IgD-negative memory B cell (primary cell): ENCODE measurements around the gene POU4F3. TPM values are rescaled to one million over a fixed set of nuclear protein-coding genes. Genes with fewer than 3 reads are reported as not detected.

Source experiments
- H3K27ac Mint-ChIP-seq, 3 donors: one replicate each; pipeline ENCODE4 v1.8.0; 2020 to 2022; ENCODE audit warnings: mild to moderate bottlenecking in 3 of 3, mixed read lengths in 3 of 3, moderate library complexity in 1 of 3
- H3K27me3 Mint-ChIP-seq: one replicate; pipeline ENCODE4 v1.8.0; 2021; ENCODE audit warnings: mixed read lengths
- H3K36me3 Mint-ChIP-seq: one replicate; pipeline ENCODE4 v1.8.0; 2020; ENCODE audit warnings: mild to moderate bottlenecking, mixed read lengths
- H3K4me1 Mint-ChIP-seq, 3 donors: one replicate each; pipeline ENCODE4 v1.8.0; 2020 to 2022; ENCODE audit warnings: mixed read lengths in 3 of 3, mild to moderate bottlenecking in 1 of 3
- H3K4me3 Mint-ChIP-seq, 4 donors: one replicate each; pipeline ENCODE4 v1.8.0; 2020 to 2022; ENCODE audit warnings: mild to moderate bottlenecking in 4 of 4, mixed read lengths in 4 of 4, moderate library complexity in 3 of 4
- H3K9me3 Mint-ChIP-seq, 3 donors: one replicate each; pipeline ENCODE4 v1.8.0; 2020 to 2021; ENCODE audit warnings: mixed read lengths in 3 of 3, mild to moderate bottlenecking in 1 of 3
- polyA plus RNA-seq: library from polyadenylated mRNA; unstranded; fragments of 300-500 nt; fragmentation: Illumina TruSeq; gene quantifications from one replicate; pipeline ENCODE4 v1.2.3, GENCODE V29; 2021

POU4F3 gene
- polyA plus RNA-seq, 1 donor from 2014 or later, result not detected

DNA sequence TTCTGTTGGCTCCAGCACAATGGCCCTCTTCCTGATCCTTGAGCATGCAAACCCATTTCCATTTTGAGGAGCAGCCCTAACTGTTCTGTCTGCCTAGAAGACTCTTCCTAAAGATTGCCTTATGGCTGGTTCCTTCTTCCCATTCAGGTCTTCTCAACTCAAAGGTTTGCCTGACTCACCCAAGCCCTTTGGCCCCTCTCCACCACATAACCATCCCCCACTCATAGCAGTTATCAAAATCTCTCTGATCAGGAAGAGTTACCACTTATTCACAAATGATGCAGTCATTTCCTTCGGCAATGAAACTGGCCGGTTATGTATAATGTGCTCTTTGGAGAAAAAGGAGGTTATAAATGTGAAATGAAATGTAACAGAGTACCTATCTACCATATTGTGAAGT is 8.9 kb upstream of the POU4F3 start:
- Mint-ChIP-seq H3K36me3 (peaks cover 4% of the 10 kb centered on the region), H3K27me3 (peaks cover 25% of the 10 kb centered on the region), H3K4me1 (no peaks in the 10 kb centered on the region), H3K9me3 (peaks cover 0 to 4% (median 3%) of the 10 kb centered on the region in 3 donors), H3K27ac (no peak overlapping the region), H3K4me3 (no peak overlapping the region)

GRCh38 chr5:146331423-146331822 is 7.2 kb upstream of the POU4F3 start:
- peaks cover 0 to 6% (median 4%) of the 10 kb centered on the region in 3 donors for H3K9me3 Mint-ChIP-seq
- H3K27me3 Mint-ChIP-seq, result peaks cover 29% of the 10 kb centered on the region
- no peak overlapping the region for H3K27ac Mint-ChIP-seq
- no peak overlapping the region for H3K4me3 Mint-ChIP-seq
- no peaks in the 10 kb centered on the region for H3K4me1 Mint-ChIP-seq
- peaks cover 3% of the 10 kb centered on the region for H3K36me3 Mint-ChIP-seq

DNA sequence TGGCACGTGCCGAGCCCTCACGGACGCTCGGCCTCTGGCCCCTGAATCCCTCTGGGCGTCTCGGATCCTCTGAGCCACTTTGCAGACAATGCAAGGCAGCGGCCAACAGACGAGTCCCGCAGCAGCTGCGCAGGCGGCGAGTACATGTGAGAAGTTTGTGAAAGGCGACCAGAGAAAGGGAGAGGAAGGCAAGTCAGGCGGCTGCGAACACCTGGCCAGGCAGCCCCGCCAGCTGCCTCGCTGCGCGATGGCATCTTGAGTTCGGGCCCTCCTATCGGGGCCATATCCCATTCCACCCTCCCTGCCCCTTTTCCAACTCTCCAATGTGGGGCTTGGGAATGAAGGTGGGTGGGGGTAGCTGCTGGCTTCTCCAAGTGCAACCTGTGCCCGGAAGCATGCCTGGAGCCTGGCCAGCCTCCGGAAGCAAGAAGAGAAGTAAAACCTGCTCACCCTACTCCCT is 4.5 kb upstream of the POU4F3 start:
- peaks cover 45% of the 10 kb centered on the region for H3K27me3 Mint-ChIP-seq
- no peak overlapping the region for H3K4me3 Mint-ChIP-seq
- H3K27ac Mint-ChIP-seq, result no peak overlapping the region
- H3K4me1 Mint-ChIP-seq, result peaks cover 0 to 2% (median 0%) of the 10 kb centered on the region in 3 donors
- peaks cover 3% of the 10 kb centered on the region for H3K36me3 Mint-ChIP-seq
- H3K9me3 Mint-ChIP-seq, result peaks cover 0 to 6% (median 0%) of the 10 kb centered on the region in 3 donors

- Mint-ChIP-seq H3K36me3 (peaks cover 2% of the 10 kb centered on the region), H3K4me1 (peaks cover 0 to 6% (median 2%) of the 10 kb centered on the region in 3 donors), H3K9me3 (peaks cover 0 to 6% (median 0%) of the 10 kb centered on the region in 3 donors), H3K27me3 (peaks cover 60% of the 10 kb centered on the region), H3K4me3 (no peak overlapping the region), H3K27ac (no peak overlapping the region)
These were observed 2.4 kb upstream of the POU4F3 start for GRCh38 chr5:146336197-146336596.

DNA sequence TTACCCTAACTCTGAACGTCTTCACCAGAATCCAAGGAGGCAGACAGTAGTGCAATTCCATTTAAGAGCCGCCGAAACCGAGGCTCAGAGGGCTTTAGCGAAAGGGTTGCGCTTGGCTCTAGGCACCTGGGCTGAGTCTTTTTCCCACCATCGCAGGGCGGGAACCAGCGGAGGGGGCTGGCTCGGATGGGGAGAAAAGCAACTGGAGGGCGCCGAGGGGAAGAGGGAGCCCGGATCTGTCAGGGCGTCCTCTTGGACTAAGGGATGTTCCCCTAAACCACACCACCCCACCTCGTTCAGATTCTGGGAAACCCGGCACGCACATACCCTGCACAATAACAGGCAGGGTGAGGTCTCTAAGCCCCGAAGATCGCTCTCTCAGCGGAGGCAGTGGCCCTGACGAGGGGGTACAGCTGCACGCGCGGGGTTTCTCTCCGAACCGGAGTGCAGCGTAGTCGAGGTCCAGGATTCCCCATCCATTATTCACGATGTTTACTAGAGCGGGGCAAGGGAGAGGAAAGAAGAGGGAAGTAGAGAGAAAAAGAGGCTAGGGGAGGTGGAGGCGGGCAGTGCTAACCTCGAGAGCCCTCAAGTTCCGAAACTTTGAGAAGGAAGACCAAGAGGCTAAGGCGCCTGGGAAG is 1.3 kb upstream of the POU4F3 start:
- Mint-ChIP-seq H3K9me3 (peaks cover 0 to 6% (median 0%) of the 10 kb centered on the region in 3 donors), H3K27ac (no peak overlapping the region), H3K36me3 (peaks cover 2% of the 10 kb centered on the region), H3K27me3 (peaks cover 69% of the 10 kb centered on the region), H3K4me3 (peak overlapping the region in 1 of 4 donors; percentile 58), H3K4me1 (peaks cover 0 to 6% (median 2%) of the 10 kb centered on the region in 3 donors)

DNA sequence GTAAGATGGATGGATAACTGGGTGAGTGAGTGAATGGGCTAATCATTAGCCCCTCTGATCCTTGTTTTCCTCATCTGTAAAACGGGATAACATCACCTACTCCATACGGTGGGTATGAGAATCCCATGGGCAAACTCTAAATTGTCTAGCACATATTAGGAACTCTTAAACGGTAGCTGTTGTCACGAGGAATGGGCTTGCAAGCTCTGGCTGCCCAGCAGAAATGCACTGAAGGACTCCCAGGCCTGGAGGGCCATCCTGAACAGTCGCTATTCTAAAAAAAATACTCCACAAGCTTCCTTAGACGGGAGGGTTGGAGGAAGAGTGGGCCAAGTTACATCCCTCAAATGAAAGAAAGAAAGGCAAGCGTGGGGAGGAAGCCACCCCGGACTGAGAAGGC is 711 bp upstream of the POU4F3 start:
- Mint-ChIP-seq H3K36me3 (peaks cover 2% of the 10 kb centered on the region), H3K27ac (no peak overlapping the region), H3K9me3 (peaks cover 0 to 6% (median 0%) of the 10 kb centered on the region in 3 donors), H3K4me3 (peak overlapping the region in 1 of 4 donors; percentile 84), H3K4me1 (peaks cover 0 to 6% (median 2%) of the 10 kb centered on the region in 3 donors), H3K27me3 (peaks cover 73% of the 10 kb centered on the region)

- H3K4me1 Mint-ChIP-seq, result peaks cover 0 to 9% (median 3%) of the 10 kb centered on the region in 3 donors
- H3K4me3 Mint-ChIP-seq, result no peak overlapping the region
- peaks cover 78% of the 10 kb centered on the region for H3K27me3 Mint-ChIP-seq
- peaks cover 0 to 2% (median 0%) of the 10 kb centered on the region in 3 donors for H3K9me3 Mint-ChIP-seq
- peaks cover 2% of the 10 kb centered on the region for H3K36me3 Mint-ChIP-seq
- no peak overlapping the region for H3K27ac Mint-ChIP-seq
These were observed 1.1 kb downstream of the POU4F3 start for GRCh38 chr5:146339715-146340259.

- H3K4me1 Mint-ChIP-seq, result peaks cover 0 to 13% (median 3%) of the 10 kb centered on the region in 3 donors
- no peaks in the 10 kb centered on the region for H3K9me3 Mint-ChIP-seq
- peaks cover 81% of the 10 kb centered on the region for H3K27me3 Mint-ChIP-seq
- no peak overlapping the region for H3K4me3 Mint-ChIP-seq
- no peak overlapping the region for H3K27ac Mint-ChIP-seq
- peaks cover 2% of the 10 kb centered on the region for H3K36me3 Mint-ChIP-seq
These were observed 1.8 kb downstream of the POU4F3 start for GRCh38 chr5:146340260-146341081.

GRCh38 chr5:146341854-146342253 is 3.2 kb downstream of the POU4F3 start:
- H3K36me3 Mint-ChIP-seq, result peaks cover 2% of the 10 kb centered on the region
- H3K4me1 Mint-ChIP-seq, result peaks cover 3 to 14% (median 4%) of the 10 kb centered on the region in 3 donors
- peaks cover 80% of the 10 kb centered on the region for H3K27me3 Mint-ChIP-seq
- H3K9me3 Mint-ChIP-seq, result no peaks in the 10 kb centered on the region
- no peak overlapping the region for H3K4me3 Mint-ChIP-seq
- H3K27ac Mint-ChIP-seq, result no peak overlapping the region

DNA sequence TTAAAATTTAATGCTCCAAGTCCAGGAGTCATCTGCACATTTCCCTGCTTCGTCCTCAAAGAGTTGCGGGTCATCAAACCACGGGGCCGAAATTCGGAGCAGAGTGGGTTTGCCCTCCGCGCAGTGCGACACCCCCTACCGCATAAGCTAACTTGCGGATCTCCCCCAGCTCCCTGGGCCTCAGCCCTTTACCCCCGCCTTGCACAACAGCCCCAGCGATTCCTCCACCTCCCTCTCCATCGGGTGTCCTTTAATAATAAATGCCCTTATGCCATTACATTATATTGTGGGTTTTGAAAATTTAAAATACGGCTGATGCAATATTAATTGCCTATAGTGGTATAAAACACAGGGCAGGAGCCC is 3.9 kb downstream of the POU4F3 start:
- H3K27ac Mint-ChIP-seq, result peak overlapping the region in 1 of 3 donors; percentile 59

DNA sequence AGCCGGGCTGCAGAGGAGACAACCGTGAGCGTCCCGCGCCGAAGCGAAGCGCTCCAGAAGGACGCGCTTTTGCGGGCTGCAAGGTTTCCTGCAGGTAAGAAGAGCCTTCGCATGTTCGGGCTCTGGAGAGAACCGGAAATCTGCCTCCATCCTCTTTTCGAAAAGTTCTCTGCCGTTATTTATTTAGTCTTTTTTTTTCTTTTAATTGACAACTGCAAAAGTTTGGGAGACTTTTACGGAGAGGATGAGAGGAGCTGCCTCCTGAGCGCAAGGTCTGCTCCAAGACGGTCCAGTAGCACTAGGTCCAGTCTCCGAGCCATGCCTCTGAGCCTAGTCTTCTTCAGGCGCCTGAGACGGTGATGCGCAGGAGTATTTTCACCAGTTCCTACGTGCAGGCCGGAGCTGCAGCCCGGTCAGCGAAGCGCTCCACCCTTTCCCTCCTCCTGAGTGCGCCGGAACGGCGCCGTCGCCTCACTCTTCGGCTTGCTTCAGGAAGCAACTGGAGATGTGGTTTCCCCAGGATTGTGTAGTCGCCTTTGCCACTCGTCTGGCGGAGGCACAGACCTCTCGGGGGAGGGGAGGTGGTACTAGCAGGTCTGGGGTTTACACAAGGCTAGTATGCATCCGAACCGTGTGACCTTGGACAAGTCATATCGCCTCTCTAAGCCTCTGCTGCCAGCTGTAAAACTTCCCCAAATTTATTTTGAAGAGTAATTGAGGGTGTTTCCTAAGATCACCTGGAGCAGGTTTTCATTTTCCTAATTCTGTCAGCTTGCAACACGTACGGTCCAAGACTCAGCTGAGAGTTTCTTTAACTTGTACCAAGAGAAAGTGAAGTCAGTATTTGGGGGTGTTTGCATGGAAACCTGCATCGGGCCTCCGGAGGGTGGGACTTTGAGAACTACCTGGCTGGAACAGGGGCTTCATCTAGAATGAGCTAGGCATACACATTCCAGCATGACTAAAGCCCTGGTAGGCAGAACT is 4.5 kb downstream of the POU4F3 start:
- H3K27ac Mint-ChIP-seq, result no peak overlapping the region
- peaks cover 2% of the 10 kb centered on the region for H3K36me3 Mint-ChIP-seq
- no peak overlapping the region for H3K4me3 Mint-ChIP-seq
- H3K4me1 Mint-ChIP-seq, result peaks cover 3 to 13% (median 4%) of the 10 kb centered on the region in 3 donors
- peaks cover 68% of the 10 kb centered on the region for H3K27me3 Mint-ChIP-seq
- H3K9me3 Mint-ChIP-seq, result no peaks in the 10 kb centered on the region

More for the DNA sequence above, 3.9 kb downstream of the POU4F3 start:
- Mint-ChIP-seq H3K27me3 (peaks cover 74% of the 10 kb centered on the region), H3K4me1 (peaks cover 3 to 14% (median 4%) of the 10 kb centered on the region in 3 donors), H3K9me3 (no peaks in the 10 kb centered on the region), H3K4me3 (no peak overlapping the region), H3K36me3 (peaks cover 2% of the 10 kb centered on the region)

DNA sequence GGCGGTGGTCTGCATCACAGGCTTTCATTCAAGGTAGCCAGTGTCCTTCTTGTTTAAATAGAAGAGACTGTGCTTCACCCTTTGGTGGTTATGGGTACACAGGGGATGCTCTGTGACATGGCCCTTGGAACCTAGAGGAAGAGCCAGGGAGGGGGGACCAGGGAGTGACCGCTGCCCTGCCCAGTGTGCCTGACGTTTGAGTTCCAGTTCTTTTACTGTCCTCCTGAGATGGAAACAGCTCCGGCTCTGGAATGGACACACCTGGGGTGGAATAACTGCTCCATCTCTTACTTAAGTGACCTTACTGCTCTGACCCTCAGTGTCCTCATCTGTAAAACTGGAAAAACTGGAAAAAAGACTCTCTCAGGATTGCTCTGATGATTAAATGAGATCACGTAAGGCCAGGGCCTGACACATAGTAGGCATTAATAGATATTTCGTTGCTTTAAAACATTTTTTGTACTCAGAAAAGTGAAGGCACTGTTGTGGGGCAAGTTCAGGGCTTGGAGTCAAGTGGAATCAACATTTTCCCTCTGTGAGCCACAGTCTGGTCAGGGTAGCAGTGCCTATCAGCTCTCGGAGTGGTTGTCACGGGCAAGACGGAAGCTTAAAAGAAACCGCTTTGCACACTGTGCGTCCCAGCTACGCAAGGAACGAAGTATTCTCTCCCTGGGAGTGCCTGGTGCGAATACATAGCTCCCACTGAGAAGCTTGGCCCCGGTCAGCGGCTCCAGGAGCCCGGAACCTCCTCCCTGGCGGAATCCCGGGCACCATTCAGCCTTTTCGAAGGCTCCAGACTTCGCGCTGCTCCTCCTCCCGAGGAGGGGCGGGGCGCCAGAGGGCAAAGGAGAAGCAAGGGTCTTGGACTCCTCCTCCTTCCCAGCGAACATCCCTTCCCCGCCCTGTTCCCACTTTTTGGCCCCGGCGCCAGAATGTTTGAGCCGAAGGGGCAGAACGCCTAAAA is 5.8 kb downstream of the POU4F3 start:
- peaks cover 2% of the 10 kb centered on the region for H3K36me3 Mint-ChIP-seq
- H3K9me3 Mint-ChIP-seq, result no peaks in the 10 kb centered on the region
- peak overlapping the region in 3 of 4 donors; percentile 36 to 77 (median 71) for H3K4me3 Mint-ChIP-seq
- no peak overlapping the region for H3K27ac Mint-ChIP-seq
- H3K27me3 Mint-ChIP-seq, result peaks cover 63% of the 10 kb centered on the region
- peaks cover 3 to 11% (median 4%) of the 10 kb centered on the region in 3 donors for H3K4me1 Mint-ChIP-seq

GRCh38 chr5:146345240-146345577 is 6.6 kb downstream of the POU4F3 start:
- H3K27ac Mint-ChIP-seq, result no peak overlapping the region
- H3K9me3 Mint-ChIP-seq, result no peaks in the 10 kb centered on the region
- H3K36me3 Mint-ChIP-seq, result peaks cover 2% of the 10 kb centered on the region
- peaks cover 1 to 9% (median 4%) of the 10 kb centered on the region in 3 donors for H3K4me1 Mint-ChIP-seq
- H3K27me3 Mint-ChIP-seq, result peaks cover 56% of the 10 kb centered on the region
- peak overlapping the region in 3 of 4 donors; percentile 51 to 71 (median 56) for H3K4me3 Mint-ChIP-seq
